GM21381 (cell line): ENCODE results near the gene CFAP251.
A peak's percentile ranks its signal among the peaks of the same experiment; 100 is the strongest.
"Not testable (repeated sequence)": the region's sequence is repeated elsewhere in the genome, so short reads cannot be mapped to it uniquely, and the experiment has no call there.

Source experiments
- ATAC-seq: cut with Tn5 transposase; IDR thresholded peaks from one replicate; pipeline ENCODE4 v1.9.1; 2021; ENCODE audit warnings: mild to moderate bottlenecking, moderate library complexity; ENCODE audit not compliant: unreplicated experiment

The CFAP251 gene

GRCh38 chr12:121969726-121970125, 51.3 kb downstream of the CFAP251 start:
- no peak for ATAC-seq

- no peak for ATAC-seq
Measured at GRCh38 chr12:121970581-121971300, 52.3 kb downstream of the CFAP251 start.

- ATAC-seq: no peak
Measured at GRCh38 chr12:121974026-121974985, 55.9 kb downstream of the CFAP251 start.

DNA sequence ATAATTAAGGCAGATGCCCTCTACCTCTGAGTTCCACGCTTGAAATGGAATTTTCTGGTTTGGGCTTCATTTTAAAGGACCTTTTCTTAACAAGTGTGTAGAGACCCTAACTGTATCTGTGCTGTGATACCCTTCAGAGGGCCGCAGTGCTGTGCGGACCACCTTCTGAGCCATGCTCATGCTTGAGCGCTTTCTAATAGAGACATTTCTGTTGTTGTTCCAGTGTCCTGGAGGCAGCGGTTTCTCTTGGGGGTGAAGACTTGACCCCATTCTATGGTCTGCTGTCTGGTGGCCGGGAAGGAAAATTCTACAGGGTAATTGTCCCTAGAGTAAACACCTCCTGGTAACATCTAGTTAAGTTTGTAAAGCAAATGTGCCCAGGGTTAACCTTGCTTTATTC, 56.6 kb downstream of the CFAP251 start:
- no peak for ATAC-seq

DNA sequence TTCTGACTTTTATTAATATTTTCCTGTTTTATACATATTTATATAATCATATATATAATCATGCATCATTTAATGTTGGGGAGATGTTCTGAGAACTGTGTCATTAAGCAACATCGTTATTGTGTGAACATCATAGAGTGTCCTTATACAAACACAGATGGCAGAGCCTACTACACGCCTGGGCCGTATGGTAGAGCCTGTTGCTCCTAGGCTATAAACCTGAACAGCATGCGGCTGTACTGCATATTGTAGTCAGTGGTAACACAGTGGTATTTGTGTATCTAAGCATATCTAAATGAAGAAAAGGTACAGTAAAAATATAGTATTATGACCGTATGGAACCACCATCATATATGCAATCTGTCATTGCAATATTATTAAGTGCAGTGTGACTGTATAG, 58.6 kb downstream of the CFAP251 start:
- no peak for ATAC-seq

GRCh38 chr12:121980191-121980891, 61.9 kb downstream of the CFAP251 start:
- no peak for ATAC-seq

GRCh38 chr12:121980892-121981272, 62.5 kb downstream of the CFAP251 start:
- ATAC-seq: no peak

- ATAC-seq: no peak
Measured at GRCh38 chr12:121981456-121981855, 63.1 kb downstream of the CFAP251 start.

- no peak for ATAC-seq
Measured at GRCh38 chr12:121982950-121983349, 64.6 kb downstream of the CFAP251 start.

GRCh38 chr12:121983536-121984210, 65.3 kb downstream of the CFAP251 start:
- ATAC-seq: no peak

DNA sequence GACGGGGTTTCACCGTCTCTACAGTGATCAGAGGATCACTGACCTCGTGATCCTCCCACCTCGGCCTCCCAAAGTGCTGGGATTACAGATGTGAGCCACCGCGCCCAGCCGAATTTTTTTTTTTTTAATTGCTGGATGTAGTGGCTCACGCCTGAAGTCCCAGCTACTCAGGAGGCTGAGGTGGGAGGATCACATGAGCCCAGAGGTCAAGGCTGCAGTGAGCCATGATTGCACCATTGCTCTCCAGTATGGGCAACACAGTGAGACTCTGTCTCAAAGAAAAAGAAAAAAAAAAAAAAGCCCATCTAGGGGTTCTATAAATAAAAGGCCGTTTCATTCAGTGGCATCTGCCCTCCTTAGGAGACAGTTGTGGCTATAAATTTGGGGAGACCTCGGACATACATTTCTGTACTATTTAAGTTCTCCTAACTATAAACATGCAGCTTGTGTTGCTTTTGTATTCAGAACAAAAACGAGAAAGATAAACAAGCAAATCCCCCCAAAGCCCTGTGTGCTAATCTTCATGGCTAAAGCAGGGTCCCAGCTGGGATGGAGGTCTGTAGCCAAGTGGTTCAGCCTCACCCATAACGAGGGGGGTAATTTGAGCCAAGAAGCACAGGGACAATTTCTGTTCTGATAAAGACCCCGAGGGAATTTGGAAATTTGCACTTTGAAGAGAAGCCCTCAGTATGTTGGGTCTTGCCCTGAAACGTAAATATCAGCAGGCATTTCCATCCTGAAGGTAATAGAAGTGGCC, 68.3 kb downstream of the CFAP251 start:
- ATAC-seq: no peak

DNA sequence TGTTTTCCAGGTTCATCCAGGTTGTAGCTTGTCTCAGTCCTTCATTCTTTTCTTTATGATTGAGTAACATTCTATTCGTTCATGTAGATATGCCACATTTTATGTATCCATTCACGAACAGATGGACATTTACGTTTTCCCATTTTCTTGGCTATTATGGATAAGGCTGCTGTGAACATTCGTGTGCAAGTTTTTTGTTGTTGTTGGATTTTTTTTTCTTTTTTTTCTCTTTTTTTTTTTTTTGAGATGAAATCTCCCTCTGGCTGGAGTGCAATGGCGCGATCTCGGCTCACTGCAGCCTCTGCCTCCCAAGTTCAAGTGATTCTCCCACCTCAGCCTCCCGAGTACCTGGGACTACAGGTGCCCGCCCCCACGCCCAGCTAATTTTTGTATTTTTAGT, 70.1 kb downstream of the CFAP251 start:
- not testable (repeated sequence) for ATAC-seq

DNA sequence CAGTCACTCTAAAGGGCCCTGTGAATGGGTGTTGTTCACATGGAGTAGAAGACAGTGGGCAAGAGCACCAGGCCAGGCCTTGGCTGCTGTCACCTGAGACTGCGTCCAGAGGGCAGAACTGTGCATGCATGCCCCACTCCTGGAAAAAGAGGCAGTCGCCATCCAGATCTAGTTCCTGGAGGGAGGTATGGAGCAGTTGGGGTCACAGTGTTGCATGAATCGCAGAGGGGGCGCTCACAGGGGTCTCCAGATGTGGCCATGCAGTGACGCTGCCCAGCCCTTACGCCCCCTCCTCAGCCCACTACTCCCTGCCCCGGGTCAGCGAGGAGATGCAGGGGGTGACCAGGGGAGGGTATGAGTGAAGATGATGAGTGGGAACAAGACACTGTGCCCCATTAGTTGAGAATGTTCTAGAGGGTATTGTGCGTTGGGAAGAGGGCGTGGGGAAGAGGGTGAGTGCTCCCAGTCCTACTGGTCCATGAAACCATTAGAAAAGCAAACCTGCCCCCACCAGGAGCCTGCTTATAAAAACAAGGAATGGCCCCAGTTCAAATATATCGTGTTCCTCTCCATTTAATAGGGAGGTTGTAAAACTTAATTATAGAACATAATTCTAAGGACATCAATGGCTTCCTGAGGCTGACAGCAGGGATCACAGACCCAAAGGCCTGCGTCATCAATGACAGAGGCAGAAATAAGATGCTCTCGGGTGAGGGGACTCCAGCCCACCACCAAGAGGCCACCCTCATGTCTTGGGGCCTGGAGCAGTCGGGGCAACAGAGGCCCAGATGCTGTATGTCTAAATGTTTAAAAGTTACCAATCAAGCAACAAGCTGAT, 71.1 kb downstream of the CFAP251 start:
- no peak for ATAC-seq

GRCh38 chr12:121990114-121990647, 71.8 kb downstream of the CFAP251 start:
- no peak for ATAC-seq

- peak; percentile 61 for ATAC-seq
Measured at GRCh38 chr12:121990692-121991603, 72.6 kb downstream of the CFAP251 start.

DNA sequence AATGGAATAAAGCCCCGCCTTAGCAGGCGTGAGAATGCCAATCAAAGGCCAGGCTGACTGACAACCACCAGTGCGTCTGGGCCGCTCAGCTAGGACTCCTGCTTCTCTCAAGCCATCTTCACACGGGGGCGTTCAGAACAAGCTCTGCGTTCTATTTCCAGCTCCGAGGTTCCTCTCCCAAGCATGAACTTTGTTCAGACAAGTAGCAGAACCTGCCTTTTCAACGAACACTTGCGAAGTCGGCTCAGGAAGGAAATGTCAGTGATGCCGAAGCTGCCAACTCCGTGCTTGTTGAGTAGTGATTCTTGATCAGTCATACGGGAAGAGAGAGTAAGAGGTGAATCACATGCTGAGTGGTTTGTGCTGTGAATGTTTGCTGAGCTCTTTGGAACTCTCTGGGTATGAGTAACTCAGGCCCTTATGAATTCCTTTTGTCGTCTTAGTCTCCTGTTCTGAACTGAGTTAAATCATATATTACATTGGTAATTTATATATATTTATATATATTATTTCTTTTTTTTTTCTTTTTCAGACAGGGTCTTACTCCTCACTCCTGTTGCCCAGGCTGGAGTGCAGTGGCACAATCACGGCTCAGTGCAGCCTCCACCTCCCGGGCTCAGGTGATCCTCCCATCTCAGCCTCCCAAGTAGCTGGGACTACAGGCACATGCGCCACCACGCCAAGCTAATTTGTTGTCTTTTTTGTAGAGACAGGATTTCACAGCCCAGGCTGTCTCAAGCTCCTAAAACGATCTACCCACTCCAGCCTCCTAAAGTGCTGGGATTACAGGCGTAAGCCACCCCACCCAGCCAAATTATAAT, 73.9 kb downstream of the CFAP251 start:
- peak; percentile 79 for ATAC-seq
